ENCODE results near the gene UPK3B.
"Not testable (repeated sequence)": the region's sequence is repeated elsewhere in the genome, so short reads cannot be mapped to it uniquely, and the experiment has no call there.

The UPK3B gene

GRCh38 chr7:76513817-76514799 lies 3.8 kb downstream of the UPK3B start:
- no peak for DNase-seq (ENCODE audit: low spot score)

- DNase-seq (ENCODE audit: low spot score) = no peak
Measured at GRCh38 chr7:76514926-76515771, 4.8 kb downstream of the UPK3B start.

- no peak for DNase-seq (ENCODE audit: low spot score)
Measured at GRCh38 chr7:76515999-76516443, 5.7 kb downstream of the UPK3B start.

- DNase-seq (ENCODE audit: low spot score) = not testable (repeated sequence)
Measured at GRCh38 chr7:76516932-76517331, 6.6 kb downstream of the UPK3B start.

- not testable (repeated sequence) for DNase-seq (ENCODE audit: low spot score)
Measured at GRCh38 chr7:76526183-76526582, 15.8 kb downstream of the UPK3B start.

GRCh38 chr7:76531643-76532042 lies 21.3 kb downstream of the UPK3B start:
- not testable (repeated sequence) for DNase-seq (ENCODE audit: low spot score)

GRCh38 chr7:76543197-76543596 lies 32.8 kb downstream of the UPK3B start, which contains the start of gene SPDYE16:
SPDYE16 (minus strand) TSS chr7:76543297; CDS start chr7:76541459, 1,838 bp downstream.
- not testable (repeated sequence) for DNase-seq (ENCODE audit: low spot score)

GRCh38 chr7:76549025-76549854 lies 38.9 kb downstream of the UPK3B start:
- DNase-seq (ENCODE audit: low spot score) = peak; percentile 70

- not testable (repeated sequence) for DNase-seq (ENCODE audit: low spot score)
Measured at GRCh38 chr7:76549855-76550248, 39.5 kb downstream of the UPK3B start.

- not testable (repeated sequence) for DNase-seq (ENCODE audit: low spot score)
Measured at GRCh38 chr7:76551992-76552391, 41.6 kb downstream of the UPK3B start.

- not testable (repeated sequence) for DNase-seq (ENCODE audit: low spot score)
Measured at GRCh38 chr7:76559685-76560084, 49.3 kb downstream of the UPK3B start.

GRCh38 chr7:76560157-76560556 lies 49.8 kb downstream of the UPK3B start:
- not testable (repeated sequence) for DNase-seq (ENCODE audit: low spot score)

GRCh38 chr7:76561342-76561741 lies 51.0 kb downstream of the UPK3B start:
- DNase-seq (ENCODE audit: low spot score) = not testable (repeated sequence)

GRCh38 chr7:76565001-76565400 lies 54.6 kb downstream of the UPK3B start:
- DNase-seq (ENCODE audit: low spot score) = not testable (repeated sequence)

Measured in kidney capillary endothelial cell (primary cell).